Measurements from ENCODE around the gene SAMD4A. TPM values are rescaled to one million over a fixed set of nuclear protein-coding genes. Genes with fewer than 3 reads are reported as not detected.
A peak's percentile ranks its signal among the peaks of the same experiment; 100 is the strongest.

SAMD4A gene
- total and polyA plus RNA-seq, 7 experiments from 2014 or later, result 0.73 to 5.7 (median 1.7) TPM; not detected in 2

- DNase-seq (no peak), ATAC-seq (no peak)
- Mint-ChIP-seq H3K9me3 (no peaks in the 10 kb centered on the region), H3K27me3 (peaks cover 0 to 15% (median 6%) of the 10 kb centered on the region in 5 donors), H3K36me3 (no peaks in the 10 kb centered on the region), H3K27ac (no peak overlapping the region), H3K4me3 (peak overlapping the region in 1 of 10 donors; percentile 6), H3K4me1 (peaks cover 19 to 42% (median 23%) of the 10 kb centered on the region in 7 donors)
- intact Hi-C loops (cut with micrococcal nuclease), result loop anchor here in 1 of 2 donors (1.0 kb wide), 1 partner anchor 30 kb away; no protein-coding TSS in a partner anchor
- Histone ChIP-seq H3K4me3 (ENCODE audit: low read length) (no peak overlapping the region), H3K9me3 (ENCODE audit: control insufficient read depth in 2 of 3, low read length in 3 of 3) (no peaks in the 10 kb centered on the region), H3K36me3 (ENCODE audit: control insufficient read depth in 2 of 3, insufficient read depth in 3 of 3, low read length in 3 of 3) (no peaks in the 10 kb centered on the region), H3K27ac (ENCODE audit: low read depth, low read length) (no peak overlapping the region), H3K4me1 (ENCODE audit: control insufficient read depth in 2 of 2, insufficient read depth in 2 of 2, low read length in 2 of 2) (peaks cover 4 to 27% of the 10 kb centered on the region in 2 donors), H3K27me3 (ENCODE audit: control insufficient read depth in 2 of 2, insufficient read depth in 2 of 2, low read length in 2 of 2) (no peaks in the 10 kb centered on the region)
- ChIA-PET CTCF (interaction anchor here (0.9 to 6.8 kb wide), 2 partner anchors 160 to 210 kb away, joined by 3 to 113 read pairs; partner anchors contain the start of gene SAMD4A), POLR2A (interaction anchor here (0.6 to 3.5 kb wide), 2 partner anchors 209 to 1959 kb away, joined by 3 to 12 read pairs; partner anchors contain the start of gene SAMD4A)
These were observed 208.7 kb downstream of the SAMD4A start for GRCh38 chr14:54775486-54776140.

GRCh38 chr14:54776361-54777001 lies 209.6 kb downstream of the SAMD4A start:
- no peaks in the 10 kb centered on the region for H3K36me3 ChIP-seq (ENCODE audit: control insufficient read depth in 2 of 3, insufficient read depth in 3 of 3, low read length in 3 of 3)
- Mint-ChIP-seq H3K27ac (peak overlapping the region in 3 of 9 donors; percentile 5 to 68 (median 67)), H3K4me1 (peaks cover 19 to 42% (median 23%) of the 10 kb centered on the region in 7 donors), H3K9me3 (no peaks in the 10 kb centered on the region), H3K27me3 (peaks cover 0 to 15% (median 6%) of the 10 kb centered on the region in 5 donors), H3K36me3 (no peaks in the 10 kb centered on the region), H3K4me3 (peak overlapping the region in 9 of 10 donors; percentile 27 to 57 (median 52))
- H3K27me3 ChIP-seq (ENCODE audit: control insufficient read depth in 2 of 2, insufficient read depth in 2 of 2, low read length in 2 of 2), result no peaks in the 10 kb centered on the region
- no peak overlapping the region for H3K27ac ChIP-seq (ENCODE audit: low read depth, low read length)
- intact Hi-C loops (cut with micrococcal nuclease), result loop anchor here in 1 of 2 donors (1.0 kb wide), 1 partner anchor 29 kb away; no protein-coding TSS in a partner anchor
- peaks cover 4 to 27% of the 10 kb centered on the region in 2 donors for H3K4me1 ChIP-seq (ENCODE audit: control insufficient read depth in 2 of 2, insufficient read depth in 2 of 2, low read length in 2 of 2)
- CTCF ChIA-PET, result interaction anchor here (0.5 to 6.8 kb wide), 6 partner anchors 78 to 289 kb away, joined by 3 to 113 read pairs (median 4); partner anchors contain the start of genes GCH1 and SAMD4A
- DNase-seq (peak in 8 of 9 donors; percentile 7 to 69 (median 24)), ATAC-seq (peak; percentile 39)
- peak overlapping the region; percentile 6 for H3K4me3 ChIP-seq (ENCODE audit: low read length)
- no peaks in the 10 kb centered on the region for H3K9me3 ChIP-seq (ENCODE audit: control insufficient read depth in 2 of 3, low read length in 3 of 3)
- POLR2A ChIA-PET, result no interaction called here

DNA sequence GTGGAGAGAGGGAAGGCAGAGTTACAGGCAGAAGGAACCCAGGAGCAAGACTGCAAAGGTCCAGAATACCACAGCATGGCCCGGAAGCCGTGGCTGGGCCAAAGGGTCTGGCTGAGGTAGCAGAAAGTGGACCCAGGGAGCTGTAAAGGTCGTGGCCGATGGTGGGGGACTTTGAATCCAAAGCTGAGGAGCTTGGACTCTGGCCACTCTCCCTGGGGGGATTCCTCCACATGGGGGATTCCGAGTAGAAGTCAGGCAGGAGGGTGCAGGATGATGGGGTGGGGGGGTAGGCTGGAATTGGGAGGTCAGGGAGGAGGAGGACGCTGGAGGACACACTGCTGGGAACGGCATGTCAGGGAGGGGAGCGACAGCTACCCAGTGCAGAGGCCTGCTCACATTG lies 210.5 kb downstream of the SAMD4A start:
- Histone ChIP-seq H3K27me3 (ENCODE audit: control insufficient read depth in 2 of 2, insufficient read depth in 2 of 2, low read length in 2 of 2) (no peaks in the 10 kb centered on the region), H3K4me1 (ENCODE audit: control insufficient read depth in 2 of 2, insufficient read depth in 2 of 2, low read length in 2 of 2) (peaks cover 4 to 27% of the 10 kb centered on the region in 2 donors), H3K36me3 (ENCODE audit: control insufficient read depth in 2 of 3, insufficient read depth in 3 of 3, low read length in 3 of 3) (no peaks in the 10 kb centered on the region), H3K27ac (ENCODE audit: low read depth, low read length) (no peak overlapping the region), H3K4me3 (ENCODE audit: low read length) (no peak overlapping the region), H3K9me3 (ENCODE audit: control insufficient read depth in 2 of 3, low read length in 3 of 3) (no peaks in the 10 kb centered on the region)
- H3K27me3 Mint-ChIP-seq, result peaks cover 0 to 15% (median 8%) of the 10 kb centered on the region in 5 donors
- no peak for ATAC-seq
- intact Hi-C loops (cut with micrococcal nuclease), result no loop called here
- no peaks in the 10 kb centered on the region for H3K36me3 Mint-ChIP-seq
- H3K4me1 Mint-ChIP-seq, result peaks cover 18 to 38% (median 24%) of the 10 kb centered on the region in 7 donors
- H3K4me3 Mint-ChIP-seq, result no peak overlapping the region
- no peak for DNase-seq
- ChIA-PET POLR2A (no interaction called here), CTCF (interaction anchor here (1.0 to 6.8 kb wide), 3 partner anchors 77 to 212 kb away, joined by 3 to 113 read pairs (median 4); partner anchors contain the start of genes GCH1 and SAMD4A)
- peak overlapping the region in 1 of 9 donors; percentile 67 for H3K27ac Mint-ChIP-seq
- H3K9me3 Mint-ChIP-seq, result no peaks in the 10 kb centered on the region

DNA sequence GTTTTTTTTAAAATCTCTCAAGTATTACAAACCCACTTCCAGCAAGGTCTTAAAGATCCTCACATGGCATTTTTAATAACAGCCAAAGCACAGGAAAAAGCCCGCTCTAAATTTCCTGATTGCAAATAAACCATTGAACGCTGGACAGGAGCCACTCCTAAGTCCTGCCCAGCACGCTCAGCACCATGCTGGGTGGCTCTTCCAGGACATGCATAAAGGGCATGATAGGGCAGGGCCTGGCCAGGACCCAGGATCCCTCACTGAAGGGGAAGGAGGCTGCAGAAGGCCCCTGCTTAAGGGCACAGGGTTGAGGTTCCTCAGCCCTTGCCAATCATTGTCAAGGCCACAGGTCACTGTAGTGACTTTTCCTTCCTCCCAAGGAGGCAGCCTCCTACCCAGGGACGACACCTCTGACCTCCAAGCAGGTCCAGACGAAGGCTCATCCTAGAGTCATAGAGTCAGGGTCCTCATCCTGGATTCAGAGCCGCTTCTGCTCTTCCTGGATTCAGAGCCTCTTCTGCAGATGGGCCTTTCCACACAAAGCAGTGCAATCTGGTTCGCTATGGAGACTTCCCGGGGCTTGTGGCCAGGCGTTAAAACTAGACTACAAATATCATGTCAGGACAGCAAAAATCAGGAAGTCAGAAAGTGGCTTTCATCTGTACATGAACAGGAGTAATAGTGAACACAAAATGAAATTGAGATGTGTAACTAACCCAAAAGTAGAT lies 211.9 kb downstream of the SAMD4A start:
- peaks cover 5 to 31% (median 14%) of the 10 kb centered on the region in 7 donors for H3K4me1 Mint-ChIP-seq
- Histone ChIP-seq H3K27ac (ENCODE audit: low read depth, low read length) (no peak overlapping the region), H3K9me3 (ENCODE audit: control insufficient read depth in 2 of 3, low read length in 3 of 3) (no peaks in the 10 kb centered on the region), H3K4me1 (ENCODE audit: control insufficient read depth in 2 of 2, insufficient read depth in 2 of 2, low read length in 2 of 2) (peaks cover 4 to 15% of the 10 kb centered on the region in 2 donors), H3K36me3 (ENCODE audit: control insufficient read depth in 2 of 3, insufficient read depth in 3 of 3, low read length in 3 of 3) (no peaks in the 10 kb centered on the region), H3K4me3 (ENCODE audit: low read length) (no peak overlapping the region), H3K27me3 (ENCODE audit: control insufficient read depth in 2 of 2, insufficient read depth in 2 of 2, low read length in 2 of 2) (no peaks in the 10 kb centered on the region)
- no peak overlapping the region for H3K4me3 Mint-ChIP-seq
- POLR2A ChIA-PET, result no interaction called here
- no peak overlapping the region for H3K27ac Mint-ChIP-seq
- H3K36me3 Mint-ChIP-seq, result no peaks in the 10 kb centered on the region
- DNase-seq, result no peak
- CTCF ChIA-PET, result interaction anchor here (6.8 kb wide), 1 partner anchor 213 kb away, joined by 113 read pairs; the partner anchor contains the start of gene SAMD4A
- intact Hi-C loops (cut with micrococcal nuclease), result no loop called here
- no peaks in the 10 kb centered on the region for H3K9me3 Mint-ChIP-seq
- peaks cover 0 to 14% (median 8%) of the 10 kb centered on the region in 5 donors for H3K27me3 Mint-ChIP-seq
- ATAC-seq, result no peak

GRCh38 chr14:54781080-54781479 lies 214.2 kb downstream of the SAMD4A start:
- Histone ChIP-seq H3K27me3 (ENCODE audit: control insufficient read depth in 2 of 2, insufficient read depth in 2 of 2, low read length in 2 of 2) (no peaks in the 10 kb centered on the region), H3K4me1 (ENCODE audit: control insufficient read depth in 2 of 2, insufficient read depth in 2 of 2, low read length in 2 of 2) (peaks cover 4 to 10% of the 10 kb centered on the region in 2 donors), H3K9me3 (ENCODE audit: control insufficient read depth in 2 of 3, low read length in 3 of 3) (no peaks in the 10 kb centered on the region), H3K4me3 (ENCODE audit: low read length) (no peak overlapping the region), H3K27ac (ENCODE audit: low read depth, low read length) (no peak overlapping the region), H3K36me3 (ENCODE audit: control insufficient read depth in 2 of 3, insufficient read depth in 3 of 3, low read length in 3 of 3) (no peaks in the 10 kb centered on the region)
- ChIA-PET CTCF (interaction anchor here (0.7 kb wide), 1 partner anchor 156 kb away, joined by 3 read pairs; no protein-coding TSS in a partner anchor), POLR2A (no interaction called here)
- Mint-ChIP-seq H3K4me1 (peaks cover 0 to 25% (median 9%) of the 10 kb centered on the region in 7 donors), H3K36me3 (no peaks in the 10 kb centered on the region), H3K27me3 (peaks cover 0 to 8% (median 4%) of the 10 kb centered on the region in 5 donors), H3K9me3 (no peaks in the 10 kb centered on the region), H3K4me3 (no peak overlapping the region), H3K27ac (no peak overlapping the region)
- DNase-seq, result no peak
- intact Hi-C loops (cut with micrococcal nuclease), result no loop called here
- ATAC-seq, result no peak
